ENCODE measurements around the gene COQ2. TPM values are rescaled to one million over a fixed set of nuclear protein-coding genes. Genes with fewer than 3 reads are reported as not detected.

The COQ2 gene
- total and polyA plus RNA-seq, 2 of the 13 experiments (the other 11 are each of a cell fraction or from before 2014, with no cell fraction given), result 10.1 to 17.3 TPM

DNA sequence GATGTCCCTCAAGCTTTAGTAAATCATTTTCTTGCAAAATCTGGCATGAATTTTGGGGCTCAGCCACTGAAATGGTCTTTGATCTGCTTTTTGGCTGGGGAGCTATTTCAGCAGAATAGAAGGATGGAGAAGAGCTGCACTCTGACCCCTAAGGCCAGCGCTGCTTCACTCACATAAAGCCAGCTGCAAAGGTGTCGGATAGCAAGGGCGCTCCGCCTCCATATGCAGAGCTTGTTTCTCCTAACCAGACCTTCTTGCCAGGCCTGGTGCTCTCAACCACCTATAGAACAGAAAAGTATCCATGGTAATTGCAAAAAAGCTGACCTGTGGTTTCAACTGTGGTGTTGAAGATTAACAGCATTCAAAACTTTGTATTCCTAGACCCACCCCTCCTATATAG lies 24.1 kb upstream of the COQ2 start:
- ChIA-PET CTCF (ENCODE audit: low intra/inter-chr PET ratio, low total read pairs) (no interaction called here), POLR2A (no interaction called here)
- Histone ChIP-seq H3K27me3 (ENCODE audit: control insufficient read depth in 1 of 2, insufficient read depth in 2 of 2, low read length in 2 of 2) (peaks cover 0 to 9% of the 10 kb centered on the region in 2 experiments; a peak in 2 of 5 replicates), H3K9me3 (ENCODE audit: low read length) (no peaks in the 10 kb centered on the region), H4K20me1 (ENCODE audit: insufficient read depth, low read length) (no peaks in the 10 kb centered on the region), H3K4me1 (ENCODE audit: insufficient read depth, low read length) (no peaks in the 10 kb centered on the region), H3K4me3 (replicated peaks in 1 of 3; ENCODE audit: insufficient read depth in 1 of 3, low read depth in 2 of 3, low read length in 3 of 3) (no peak overlapping the region), H3K36me3 (replicated peaks in 1 of 2; ENCODE audit: control insufficient read depth in 1 of 2, insufficient read depth in 2 of 2, low read length in 2 of 2) (no peaks in the 10 kb centered on the region), H2AFZ (ENCODE audit: low read length) (no peak overlapping the region), H3K9ac (ENCODE audit: insufficient read depth, low read depth, low read length) (no peak overlapping the region), H3K4me2 (ENCODE audit: low read depth, low read length) (no peak overlapping the region), H3K27ac (ENCODE audit: extremely low read length, insufficient read depth, low read length) (no peak overlapping the region), H3K79me2 (ENCODE audit: insufficient read depth, low read length) (no peaks in the 10 kb centered on the region)
- intact Hi-C loops (cut with micrococcal nuclease; ENCODE audit: unreplicated experiment) (no loop called here), in situ Hi-C loops (cut with HindIII; ENCODE audit: extremely low pct_ligation_motif_present, low pct_unique_long_range_greater_than_20kb) (no loop called here)
- FAIRE-seq (no peak), ATAC-seq (peak; percentile 70), DNase-seq (ENCODE audit: low spot score) (no peak)
- BruUV-seq (replicated peaks), result no TSS peak
- TF ChIP-seq, protein P1, sequence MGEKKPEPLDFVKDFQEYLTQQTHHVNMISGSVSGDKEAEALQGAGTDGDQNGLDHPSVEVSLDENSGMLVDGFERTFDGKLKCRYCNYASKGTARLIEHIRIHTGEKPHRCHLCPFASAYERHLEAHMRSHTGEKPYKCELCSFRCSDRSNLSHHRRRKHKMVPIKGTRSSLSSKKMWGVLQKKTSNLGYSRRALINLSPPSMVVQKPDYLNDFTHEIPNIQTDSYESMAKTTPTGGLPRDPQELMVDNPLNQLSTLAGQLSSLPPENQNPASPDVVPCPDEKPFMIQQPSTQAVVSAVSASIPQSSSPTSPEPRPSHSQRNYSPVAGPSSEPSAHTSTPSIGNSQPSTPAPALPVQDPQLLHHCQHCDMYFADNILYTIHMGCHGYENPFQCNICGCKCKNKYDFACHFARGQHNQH (CRISPR knock-in tag; IDR thresholded peaks at IDR 0.05), result no peak
- TF ChIP-seq ATF3 (CRISPR knock-in tag; IDR thresholded peaks at IDR 0.05), result no peak
- no peak for TF ChIP-seq NFE2 (CRISPR knock-in tag; IDR thresholded peaks at IDR 0.05)
- no peak for TF ChIP-seq KDM5B (CRISPR knock-in tag; IDR thresholded peaks at IDR 0.05; ENCODE audit: borderline replicate concordance)
- TF ChIP-seq ATF2 (CRISPR knock-in tag; IDR thresholded peaks at IDR 0.05), result no peak
- TF ChIP-seq ZNF747 (CRISPR knock-in tag; IDR thresholded peaks at IDR 0.05; ENCODE audit: borderline replicate concordance), result no peak
- TF ChIP-seq, protein P2, sequence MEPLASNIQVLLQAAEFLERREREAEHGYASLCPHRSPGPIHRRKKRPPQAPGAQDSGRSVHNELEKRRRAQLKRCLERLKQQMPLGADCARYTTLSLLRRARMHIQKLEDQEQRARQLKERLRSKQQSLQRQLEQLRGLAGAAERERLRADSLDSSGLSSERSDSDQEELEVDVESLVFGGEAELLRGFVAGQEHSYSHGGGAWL (CRISPR knock-in tag; IDR thresholded peaks at IDR 0.05), result no peak
- 9% methylated on average over 4 of the region's 4 CpGs for WGBS (ENCODE audit: low lambda C conversion rate)

Data from HepG2 (cell line).